ENCODE data around the gene PRXL2C.

- no peak for TF ChIP-seq POLR2A (IDR thresholded peaks at IDR 0.05; ENCODE audit: low read length)
- no peak for TF ChIP-seq GATA3 (IDR thresholded peaks at IDR 0.05; ENCODE audit: borderline replicate concordance)
- TF ChIP-seq, protein P1, sequence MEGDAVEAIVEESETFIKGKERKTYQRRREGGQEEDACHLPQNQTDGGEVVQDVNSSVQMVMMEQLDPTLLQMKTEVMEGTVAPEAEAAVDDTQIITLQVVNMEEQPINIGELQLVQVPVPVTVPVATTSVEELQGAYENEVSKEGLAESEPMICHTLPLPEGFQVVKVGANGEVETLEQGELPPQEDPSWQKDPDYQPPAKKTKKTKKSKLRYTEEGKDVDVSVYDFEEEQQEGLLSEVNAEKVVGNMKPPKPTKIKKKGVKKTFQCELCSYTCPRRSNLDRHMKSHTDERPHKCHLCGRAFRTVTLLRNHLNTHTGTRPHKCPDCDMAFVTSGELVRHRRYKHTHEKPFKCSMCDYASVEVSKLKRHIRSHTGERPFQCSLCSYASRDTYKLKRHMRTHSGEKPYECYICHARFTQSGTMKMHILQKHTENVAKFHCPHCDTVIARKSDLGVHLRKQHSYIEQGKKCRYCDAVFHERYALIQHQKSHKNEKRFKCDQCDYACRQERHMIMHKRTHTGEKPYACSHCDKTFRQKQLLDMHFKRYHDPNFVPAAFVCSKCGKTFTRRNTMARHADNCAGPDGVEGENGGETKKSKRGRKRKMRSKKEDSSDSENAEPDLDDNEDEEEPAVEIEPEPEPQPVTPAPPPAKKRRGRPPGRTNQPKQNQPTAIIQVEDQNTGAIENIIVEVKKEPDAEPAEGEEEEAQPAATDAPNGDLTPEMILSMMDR (IDR thresholded peaks at IDR 0.05), result no peak
- no peak for TF ChIP-seq MYC (IDR thresholded peaks at IDR 0.05; ENCODE audit: borderline replicate concordance, low read length)
- TF ChIP-seq SMC3 (IDR thresholded peaks at IDR 0.05), result no peak
- no peak for TF ChIP-seq JUNB (IDR thresholded peaks at IDR 0.05)
Observed at GRCh38 chr9:96617439-96618185, 37.5 kb downstream of the PRXL2C start.
